ENCODE data around the gene OS9. TPM values are rescaled to one million over a fixed set of nuclear protein-coding genes. Genes with fewer than 3 reads are reported as not detected.

Gene OS9
- total RNA-seq, 1 experiment from 2014 or later = 145 TPM

DNA sequence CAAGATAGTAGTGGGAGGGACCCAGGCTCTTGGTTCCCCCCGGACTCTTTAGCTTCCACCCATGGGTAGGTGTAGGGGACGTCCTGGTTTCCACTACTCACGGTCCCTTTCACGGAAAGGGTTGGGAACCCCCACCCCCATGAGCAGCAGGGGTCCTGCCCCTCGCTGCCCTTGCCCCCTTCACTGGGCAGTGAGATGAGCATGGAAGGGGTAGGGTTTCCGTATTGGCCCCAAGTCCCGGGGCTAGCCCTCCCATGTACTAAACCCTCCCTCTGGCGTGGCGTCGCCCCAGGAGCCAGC lies 31.9 kb downstream of the OS9 start:
- intact Hi-C loops (cut with micrococcal nuclease) = no loop called here
- Histone ChIP-seq H3K27ac (ENCODE audit: low read length) (no peak overlapping the region), H3K4me2 (ENCODE audit: low read length) (peak overlapping the region; percentile 92), H3F3A (ENCODE audit: low read length, unreplicated experiment) (no peaks in the 10 kb centered on the region), H2AFZ (ENCODE audit: low read length) (peak overlapping the region; percentile 100), H3K9me3 (ENCODE audit: low read length) (no peaks in the 10 kb centered on the region), H4K20me1 (ENCODE audit: low read length) (no peaks in the 10 kb centered on the region), H3K9ac (ENCODE audit: low read length) (peak overlapping the region; percentile 86), H3K79me2 (ENCODE audit: low read length) (no peaks in the 10 kb centered on the region), H3K4me3 (ENCODE audit: low read length) (peak overlapping the region; percentile 91), H3K36me3 (ENCODE audit: low read depth, low read length) (no peaks in the 10 kb centered on the region), H3K4me1 (ENCODE audit: insufficient read depth, low read length) (peaks cover 4% of the 10 kb centered on the region; the same call in 1 of the 2 replicates), H3K27me3 (ENCODE audit: low read length) (no peaks in the 10 kb centered on the region), H3K9me2 (replicated peaks; ENCODE audit: low read length) (no peaks in the 10 kb centered on the region)
- DNase-seq (no peak), ATAC-seq (peak; percentile 0; the same call in 1 of the 2 replicates)
- no TSS peak for BruUV-seq (replicated peaks)
- CTCF ChIA-PET = interaction anchor here (0.6 to 1.5 kb wide), 3 partner anchors 10 to 699 kb away, joined by 3 to 9 read pairs (median 3); no protein-coding TSS in a partner anchor
- TF ChIP-seq, protein P1, sequence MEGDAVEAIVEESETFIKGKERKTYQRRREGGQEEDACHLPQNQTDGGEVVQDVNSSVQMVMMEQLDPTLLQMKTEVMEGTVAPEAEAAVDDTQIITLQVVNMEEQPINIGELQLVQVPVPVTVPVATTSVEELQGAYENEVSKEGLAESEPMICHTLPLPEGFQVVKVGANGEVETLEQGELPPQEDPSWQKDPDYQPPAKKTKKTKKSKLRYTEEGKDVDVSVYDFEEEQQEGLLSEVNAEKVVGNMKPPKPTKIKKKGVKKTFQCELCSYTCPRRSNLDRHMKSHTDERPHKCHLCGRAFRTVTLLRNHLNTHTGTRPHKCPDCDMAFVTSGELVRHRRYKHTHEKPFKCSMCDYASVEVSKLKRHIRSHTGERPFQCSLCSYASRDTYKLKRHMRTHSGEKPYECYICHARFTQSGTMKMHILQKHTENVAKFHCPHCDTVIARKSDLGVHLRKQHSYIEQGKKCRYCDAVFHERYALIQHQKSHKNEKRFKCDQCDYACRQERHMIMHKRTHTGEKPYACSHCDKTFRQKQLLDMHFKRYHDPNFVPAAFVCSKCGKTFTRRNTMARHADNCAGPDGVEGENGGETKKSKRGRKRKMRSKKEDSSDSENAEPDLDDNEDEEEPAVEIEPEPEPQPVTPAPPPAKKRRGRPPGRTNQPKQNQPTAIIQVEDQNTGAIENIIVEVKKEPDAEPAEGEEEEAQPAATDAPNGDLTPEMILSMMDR (conservative IDR thresholded peaks at IDR 0.05; ENCODE audit: low read depth, low read length) = no peak
- TF ChIP-seq EZH2 (IDR thresholded peaks at IDR 0.05; ENCODE audit: low read length, unreplicated experiment) (no peak), EZH2phosphoT487 (IDR thresholded peaks at IDR 0.05; ENCODE audit: borderline replicate concordance, low read length) (no peak)
- POLR2A ChIA-PET (ENCODE audit: unreplicated experiment) = no interaction called here

DNA sequence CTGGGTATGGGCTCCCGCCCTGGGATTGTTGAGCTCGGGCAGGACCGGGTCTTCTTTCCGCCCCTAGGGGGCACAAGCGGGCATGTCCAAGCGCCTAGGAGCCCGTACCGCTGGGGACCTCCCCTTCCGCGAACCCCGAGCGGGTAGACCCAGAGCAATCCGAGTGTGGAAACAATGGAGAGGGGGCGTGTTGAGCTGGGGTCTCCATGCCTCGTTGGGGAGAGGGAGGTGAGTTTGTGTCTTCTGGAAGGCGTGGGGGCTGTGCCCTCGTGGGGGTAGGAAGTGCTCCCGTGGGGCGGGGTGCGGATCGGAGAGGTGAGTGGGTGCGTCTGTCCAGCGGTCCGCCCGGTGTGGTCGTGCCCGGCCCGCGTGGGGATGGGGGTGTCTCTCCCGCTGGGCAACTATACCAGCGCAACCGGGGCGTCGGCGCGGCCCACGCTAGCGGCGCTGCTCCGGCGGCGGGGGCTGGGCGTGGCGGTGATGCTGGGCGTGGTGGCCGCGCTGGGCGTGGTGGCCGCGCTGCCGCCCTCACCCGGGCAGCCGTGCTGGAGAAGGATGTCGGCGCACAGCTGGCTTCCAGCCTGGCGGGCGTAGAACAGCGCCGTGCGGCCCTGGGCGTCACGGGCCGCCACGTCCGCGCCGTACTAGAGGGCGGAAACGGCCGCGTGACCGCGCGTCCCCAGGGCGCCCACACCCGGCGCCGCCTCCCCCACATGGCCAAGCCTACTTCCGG lies 32.4 kb downstream of the OS9 start:
- Histone ChIP-seq H3K36me3 (ENCODE audit: low read depth, low read length) (no peaks in the 10 kb centered on the region), H3K9ac (ENCODE audit: low read length) (peak overlapping the region; percentile 86), H3K4me2 (ENCODE audit: low read length) (peak overlapping the region; percentile 92), H3K9me3 (ENCODE audit: low read length) (no peaks in the 10 kb centered on the region), H2AFZ (ENCODE audit: low read length) (peak overlapping the region; percentile 100), H3F3A (ENCODE audit: low read length, unreplicated experiment) (no peaks in the 10 kb centered on the region), H3K27me3 (ENCODE audit: low read length) (no peaks in the 10 kb centered on the region), H3K27ac (ENCODE audit: low read length) (0 out of 2 replicates have a peak overlapping the region, but pooled peaks have one; percentile 21), H3K4me3 (ENCODE audit: low read length) (peak overlapping the region; percentile 91), H3K79me2 (ENCODE audit: low read length) (no peaks in the 10 kb centered on the region), H4K20me1 (ENCODE audit: low read length) (no peaks in the 10 kb centered on the region), H3K9me2 (replicated peaks; ENCODE audit: low read length) (no peaks in the 10 kb centered on the region), H3K4me1 (ENCODE audit: insufficient read depth, low read length) (peaks cover 4% of the 10 kb centered on the region; the same call in 1 of the 2 replicates)
- ATAC-seq (peak; percentile 91), DNase-seq (peak; percentile 88)
- BruUV-seq (replicated peaks) = TSS peak; percentile 80
- POLR2A ChIA-PET (ENCODE audit: unreplicated experiment) = interaction anchor here (0.7 kb wide), 1 partner anchor 41 kb away, joined by 5 read pairs; no protein-coding TSS in a partner anchor
- intact Hi-C loops (cut with micrococcal nuclease) = no loop called here
- TF ChIP-seq EZH2 (IDR thresholded peaks at IDR 0.05; ENCODE audit: low read length, unreplicated experiment) (no peak), EZH2phosphoT487 (IDR thresholded peaks at IDR 0.05; ENCODE audit: borderline replicate concordance, low read length) (no peak)
- TF ChIP-seq, protein P1 (conservative IDR thresholded peaks at IDR 0.05; ENCODE audit: low read depth, low read length) = peak; percentile 91
- CTCF ChIA-PET = interaction anchor here (0.5 to 1.5 kb wide), 8 partner anchors 10 to 699 kb away, joined by 3 to 11 read pairs (median 3); partner anchors contain the start of gene TSPAN31

Data from PC-3 (cell line).